ENCODE results near the gene MLH3.
A peak's percentile ranks its signal among the peaks of the same experiment; 100 is the strongest.

MLH3 gene

GRCh38 chr14:74982661-74983060 is 68.6 kb downstream of the MLH3 start:
- TF ChIP-seq CTCF (conservative IDR thresholded peaks at IDR 0.05; ENCODE audit: low read depth) = no peak
- ChIA-PET CTCF (interaction anchor here (1.1 kb wide), 1 partner anchor 18 kb away, joined by 3 read pairs; no protein-coding TSS in a partner anchor), POLR2A (ENCODE audit: low non-redundant PET) (no interaction called here)
- DNase-seq (ENCODE audit: low spot score) = no peak
- H3K27ac ChIP-seq = no peak overlapping the region

GRCh38 chr14:74981833-74982232 is 69.4 kb downstream of the MLH3 start:
- POLR2A ChIA-PET (ENCODE audit: low non-redundant PET) = no interaction called here
- no peak for DNase-seq (ENCODE audit: low spot score)
- no peak overlapping the region; the same call in 1 of the 2 replicates for H3K27ac ChIP-seq
- TF ChIP-seq CTCF (conservative IDR thresholded peaks at IDR 0.05; ENCODE audit: low read depth) = no peak
- CTCF ChIA-PET = interaction anchor here (1.1 kb wide), 1 partner anchor 19 kb away, joined by 3 read pairs; no protein-coding TSS in a partner anchor

DNA sequence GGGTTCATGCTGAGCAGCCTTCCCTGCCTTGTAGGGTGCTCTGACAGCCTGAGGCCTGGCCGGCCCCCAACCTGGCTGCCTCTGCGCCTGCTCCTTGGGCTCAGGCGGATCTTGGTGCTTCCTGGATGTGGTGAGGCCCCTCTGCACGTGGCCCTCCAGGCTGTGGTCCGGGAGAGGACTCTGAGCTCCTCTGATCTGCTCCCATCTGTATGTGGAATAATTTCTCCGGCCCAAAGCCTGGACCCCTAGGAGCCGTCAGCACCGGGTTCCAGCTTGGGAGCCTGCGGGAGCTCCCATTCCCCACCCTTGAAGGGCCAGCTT is 69.8 kb downstream of the MLH3 start:
- no peak for DNase-seq (ENCODE audit: low spot score)
- TF ChIP-seq CTCF (conservative IDR thresholded peaks at IDR 0.05; ENCODE audit: low read depth) = no peak
- POLR2A ChIA-PET (ENCODE audit: low non-redundant PET) = no interaction called here
- H3K27ac ChIP-seq = peak overlapping the region; percentile 68; the same call in 1 of the 2 replicates
- CTCF ChIA-PET = interaction anchor here (0.6 to 1.1 kb wide), 2 partner anchors 19 to 764 kb away, joined by 3 to 5 read pairs; no protein-coding TSS in a partner anchor

- H3K27ac ChIP-seq = peak overlapping the region; percentile 68
- CTCF ChIA-PET = interaction anchor here (0.6 kb wide), 1 partner anchor 764 kb away, joined by 5 read pairs; no protein-coding TSS in a partner anchor
- POLR2A ChIA-PET (ENCODE audit: low non-redundant PET) = no interaction called here
- no peak for TF ChIP-seq CTCF (conservative IDR thresholded peaks at IDR 0.05; ENCODE audit: low read depth)
- DNase-seq (ENCODE audit: low spot score) = no peak
These were observed 70.4 kb downstream of the MLH3 start for GRCh38 chr14:74980731-74981461.

DNA sequence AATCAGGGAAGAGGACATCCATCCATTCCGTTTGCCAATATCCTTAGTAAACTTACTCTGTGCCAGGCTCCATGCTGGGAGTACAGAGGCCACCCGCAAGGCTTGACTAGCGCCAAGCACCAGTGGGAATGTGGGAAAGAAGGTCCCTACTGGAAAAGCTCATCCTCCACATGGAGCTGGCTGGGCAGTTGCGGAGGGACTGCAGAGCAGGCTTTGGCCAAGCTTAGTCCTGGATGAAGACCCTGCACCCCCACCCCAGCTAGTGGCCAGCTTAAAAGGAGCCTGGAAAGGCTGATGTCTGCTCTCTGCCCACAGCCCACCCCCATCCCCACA is 70.9 kb downstream of the MLH3 start:
- POLR2A ChIA-PET (ENCODE audit: low non-redundant PET) = no interaction called here
- CTCF ChIA-PET = no interaction called here
- H3K27ac ChIP-seq = peak overlapping the region; percentile 68
- no peak for DNase-seq (ENCODE audit: low spot score)
- no peak for TF ChIP-seq CTCF (conservative IDR thresholded peaks at IDR 0.05; ENCODE audit: low read depth)

DNA sequence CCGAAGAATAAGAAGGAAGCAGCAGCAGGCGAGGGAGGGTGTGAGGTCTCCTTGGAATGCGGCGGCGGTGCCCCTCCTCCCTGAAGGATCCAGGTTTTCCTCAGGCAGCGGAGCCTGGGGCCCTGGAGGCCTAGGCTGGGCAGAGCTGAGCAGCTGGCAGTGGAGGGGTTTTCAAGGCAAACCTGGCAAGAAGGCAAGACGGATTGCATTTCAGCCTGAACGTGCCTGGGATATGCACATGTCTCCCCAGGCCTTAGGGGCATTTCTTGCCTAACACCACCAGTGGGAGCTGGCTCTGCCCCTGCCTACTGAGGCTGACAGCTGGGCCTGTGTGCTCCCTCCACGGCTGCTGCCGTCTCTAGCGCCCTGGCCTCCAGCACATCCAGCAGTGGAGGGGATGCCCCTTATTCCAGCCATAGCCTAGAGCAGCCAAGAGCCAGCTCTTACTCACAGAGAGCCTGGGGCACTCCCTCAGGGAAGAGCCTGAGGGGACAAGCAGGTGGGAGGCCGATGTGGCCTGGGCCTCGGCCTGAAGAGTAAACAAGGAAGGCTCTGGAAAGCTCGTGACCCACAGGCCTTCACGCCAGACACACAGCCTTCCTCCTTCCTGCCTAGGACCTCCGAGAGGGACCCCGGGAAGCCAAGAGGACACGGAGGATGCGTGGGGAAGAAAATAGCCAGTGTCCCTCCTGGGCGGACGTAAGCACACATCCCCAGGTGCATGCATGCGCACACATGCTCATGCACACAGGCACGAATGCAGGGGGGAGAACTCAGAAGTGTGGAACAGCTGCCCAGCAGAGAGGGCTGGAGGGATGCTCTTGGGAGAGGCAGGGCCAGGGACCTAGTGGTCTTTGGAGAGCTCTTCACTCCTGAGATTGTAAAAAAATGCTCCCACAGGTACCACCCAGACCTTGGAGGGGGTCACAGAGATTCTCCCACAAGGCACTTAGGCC is 71.5 kb downstream of the MLH3 start:
- DNase-seq (ENCODE audit: low spot score) = no peak
- CTCF ChIA-PET = no interaction called here

More for the DNA sequence above, 71.5 kb downstream of the MLH3 start:
- TF ChIP-seq CTCF (conservative IDR thresholded peaks at IDR 0.05; ENCODE audit: low read depth) = no peak
- POLR2A ChIA-PET (ENCODE audit: low non-redundant PET) = no interaction called here
- peak overlapping the region; percentile 68 for H3K27ac ChIP-seq
